HepG2 (cell line): Measurements from ENCODE around the gene NR3C2. TPM values are rescaled to one million over a fixed set of nuclear protein-coding genes. Genes with fewer than 3 reads are reported as not detected.

Experiments
- ATAC-seq: fragments of 200-7000 bp; cut with Tn5 transposase; 3 replicates; pipeline ENCODE4 v1.9.1; 2020; ENCODE audit warnings: mild to moderate bottlenecking, moderate library complexity
- BruUV-seq: library from RNA; stranded (reverse); fragments of 400-500 nt; replicated peaks from 2 replicates; lab custom pipeline; 2021; lab: Mats Ljungman, UMichigan
- CTCF ChIA-PET: fragments of 300-600 bp; formaldehyde crosslinking; extraction: SDS; loops from one replicate; lab custom pipeline; 2021; ENCODE audit warnings: low total read pairs, inconsistent platforms, low intra/inter-chr PET ratio; lab: Yijun Ruan, JAX
- POLR2A ChIA-PET: fragments of 350-600 bp; sonication (Branson Sonifier 250); formaldehyde crosslinking; loops from one replicate; lab custom pipeline; 2020; ENCODE audit warnings: antibody characterized with exemption, inconsistent platforms; lab: Yijun Ruan, JAX
- DNase-seq: peaks from one replicate; pipeline ENCODE4 v3.0.0-alpha.2; 2015; ENCODE audit warnings: low spot score
- FAIRE-seq: peaks from 3 replicates; lab custom pipeline; 2011; peaks lifted over from hg19 to GRCh38; lab: Jason Lieb, UNC
- H2AFZ ChIP-seq: one replicate; pipeline ENCODE4 v1.6.1; 2011; ENCODE audit warnings: low read length, inconsistent platforms
- H3K27ac ChIP-seq: fragments of 300-600 bp; 3 replicates; pipeline ENCODE4 v1.8.0; 2011; ENCODE audit warnings: mixed run types, mild to moderate bottlenecking, mixed read lengths, low read length, inconsistent platforms; ENCODE audit not compliant: insufficient read depth; ENCODE audit errors: extremely low read length
- H3K27me3 ChIP-seq, 2 experiments: fragments of 200-600 bp in 1 of 2; 2 replicates in 1 of 2; 3 replicates in 1 of 2; pipeline versions ENCODE4 v1.6.0 to v1.8.0; 2011; ENCODE audit warnings: low read length in 2 of 2, mild to moderate bottlenecking in 2 of 2, moderate library complexity in 2 of 2, inconsistent platforms in 1 of 2; ENCODE audit not compliant: insufficient read depth in 2 of 2, control insufficient read depth in 1 of 2
- H3K36me3 ChIP-seq, 2 experiments: fragments of 200-600 bp in 1 of 2; replicated peaks in 1 of 2; 2 replicates in 1 of 2; 3 replicates in 1 of 2; pipeline versions ENCODE4 v1.5.1 to v1.8.0; 2011; ENCODE audit warnings: low read length in 2 of 2, inconsistent platforms in 1 of 2; ENCODE audit not compliant: insufficient read depth in 2 of 2, control insufficient read depth in 1 of 2
- H3K4me1 ChIP-seq: 2 replicates; pipeline ENCODE4 v1.5.1; 2012; ENCODE audit warnings: low read length, inconsistent platforms; ENCODE audit not compliant: insufficient read depth
- H3K4me2 ChIP-seq: 2 replicates; pipeline ENCODE4 v1.6.0; 2011; ENCODE audit warnings: low read depth, low read length, inconsistent platforms
- H3K4me3 ChIP-seq, 3 experiments: fragments of 200-600 bp in 1 of 3; sonication (generic), shearing (Covaris generic) in 1 of 3; replicated peaks in 1 of 3; 2 replicates each; pipeline ENCODE4 v1.5.1; 2011 to 2016; ENCODE audit warnings: low read length in 3 of 3, inconsistent platforms in 2 of 3, low read depth in 2 of 3, mild to moderate bottlenecking in 2 of 3, control low read depth in 1 of 3, mixed read lengths in 1 of 3; ENCODE audit not compliant: insufficient read depth in 1 of 3
- H3K79me2 ChIP-seq: one replicate; pipeline ENCODE4 v1.6.1; 2011; ENCODE audit warnings: low read length, inconsistent platforms; ENCODE audit not compliant: insufficient read depth
- H3K9ac ChIP-seq: 2 replicates; pipeline ENCODE4 v1.6.0; 2011; ENCODE audit warnings: mild to moderate bottlenecking, low read depth, low read length, inconsistent platforms; ENCODE audit not compliant: insufficient read depth
- H3K9me3 ChIP-seq: 2 replicates; pipeline ENCODE4 v1.5.1; 2012; ENCODE audit warnings: mild to moderate bottlenecking, low read length
- H4K20me1 ChIP-seq: 2 replicates; pipeline ENCODE4 v1.6.0; 2011; ENCODE audit warnings: inconsistent platforms, mild to moderate bottlenecking, low read length, moderate library complexity; ENCODE audit not compliant: insufficient read depth
- FOXJ3 ChIP-seq: sonication (generic); formaldehyde crosslinking; IDR thresholded peaks from 2 replicates; pipeline ENCODE4 v1.4.0; 2020; ENCODE audit warnings: missing genetic modification reagents, mild to moderate bottlenecking, borderline replicate concordance
- TBP ChIP-seq: sonication (generic); formaldehyde crosslinking; IDR thresholded peaks from 2 replicates; pipeline ENCODE4 v1.5.0; 2020; ENCODE audit warnings: missing genetic modification reagents
- WGBS: methylation state at CpG from one replicate; pipeline ENCODE4 v1.1.6; 2017; ENCODE audit warnings: low lambda C conversion rate; 5-methylcytosine and 5-hydroxymethylcytosine counted together
- in situ Hi-C: cut with HindIII; loops from 2 replicates; pipeline ENCODE4 v1.10.0; 2017; ENCODE audit warnings: low pct_unique_long_range_greater_than_20kb; ENCODE audit not compliant: extremely low pct_ligation_motif_present
- intact Hi-C: fragments of 100-400 bp; cut with micrococcal nuclease; formaldehyde crosslinking; loops from one replicate; pipeline ENCODE4 v1.10.0; 2022; ENCODE audit not compliant: unreplicated experiment
- polyA plus RNA-seq, 8 experiments: library from polyadenylated mRNA; depleted of rRNA in 3 of 8; stranded (reverse) in 7 of 8; unstranded in 1 of 8; fragments of >200 nt; fragmentation: Illumina TruSeq in 4 of 8; extraction: Trizol in 4 of 8; gene quantifications; 2 replicates each; pipeline versions ENCODE4 v1.2.1 to v1.2.3, GENCODE V29; 2011 to 2016; ENCODE audit warnings: low read depth in 4 of 8, missing spikeins in 1 of 8, mixed read lengths in 1 of 8; ENCODE audit not compliant: insufficient read depth in 1 of 8
- total RNA-seq, 5 experiments: library from RNA; depleted of rRNA; stranded (reverse); fragments of >200 nt; fragmentation: Illumina TruSeq; extraction: Trizol; gene quantifications; 2 replicates each; pipeline ENCODE4 v1.2.3, GENCODE V29; 2016; ENCODE audit warnings: low read depth in 1 of 5
- TF ChIP-seq, protein P1 (sequence below), 2 experiments: sonication (generic) in 1 of 2; formaldehyde crosslinking in 1 of 2; IDR thresholded peaks; 2 replicates each; pipeline versions ENCODE4 v1.6.1 to v1.9.0; 2014 to 2022; ENCODE audit warnings: antibody characterized with exemption in 1 of 2, borderline replicate concordance in 1 of 2, inconsistent platforms in 1 of 2, low read depth in 1 of 2, missing genetic modification reagents in 1 of 2

Gene NR3C2
- total and polyA plus RNA-seq, 2 of the 13 experiments (the other 11 are each of a cell fraction or from before 2014, with no cell fraction given), result 0.26 to 0.46 TPM

- Histone ChIP-seq H3K27ac (no peak overlapping the region), H3K9ac (no peak overlapping the region), H4K20me1 (no peaks in the 10 kb centered on the region), H3K4me1 (no peaks in the 10 kb centered on the region), H3K4me3 (no peak overlapping the region), H3K27me3 (no peaks in the 10 kb centered on the region), H2AFZ (no peak overlapping the region), H3K9me3 (no peaks in the 10 kb centered on the region)
- ATAC-seq (no peak), DNase-seq (no peak), FAIRE-seq (no peak)
- CTCF ChIA-PET, result no interaction called here
- POLR2A ChIA-PET, result no interaction called here
- no TSS peak for BruUV-seq
- intact Hi-C loops, result no loop called here
- TF ChIP-seq FOXJ3 (CRISPR knock-in tag) (no peak), TBP (CRISPR knock-in tag) (no peak)
- TF ChIP-seq, protein P1, sequence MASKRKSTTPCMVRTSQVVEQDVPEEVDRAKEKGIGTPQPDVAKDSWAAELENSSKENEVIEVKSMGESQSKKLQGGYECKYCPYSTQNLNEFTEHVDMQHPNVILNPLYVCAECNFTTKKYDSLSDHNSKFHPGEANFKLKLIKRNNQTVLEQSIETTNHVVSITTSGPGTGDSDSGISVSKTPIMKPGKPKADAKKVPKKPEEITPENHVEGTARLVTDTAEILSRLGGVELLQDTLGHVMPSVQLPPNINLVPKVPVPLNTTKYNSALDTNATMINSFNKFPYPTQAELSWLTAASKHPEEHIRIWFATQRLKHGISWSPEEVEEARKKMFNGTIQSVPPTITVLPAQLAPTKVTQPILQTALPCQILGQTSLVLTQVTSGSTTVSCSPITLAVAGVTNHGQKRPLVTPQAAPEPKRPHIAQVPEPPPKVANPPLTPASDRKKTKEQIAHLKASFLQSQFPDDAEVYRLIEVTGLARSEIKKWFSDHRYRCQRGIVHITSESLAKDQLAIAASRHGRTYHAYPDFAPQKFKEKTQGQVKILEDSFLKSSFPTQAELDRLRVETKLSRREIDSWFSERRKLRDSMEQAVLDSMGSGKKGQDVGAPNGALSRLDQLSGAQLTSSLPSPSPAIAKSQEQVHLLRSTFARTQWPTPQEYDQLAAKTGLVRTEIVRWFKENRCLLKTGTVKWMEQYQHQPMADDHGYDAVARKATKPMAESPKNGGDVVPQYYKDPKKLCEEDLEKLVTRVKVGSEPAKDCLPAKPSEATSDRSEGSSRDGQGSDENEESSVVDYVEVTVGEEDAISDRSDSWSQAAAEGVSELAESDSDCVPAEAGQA (IDR thresholded peaks at IDR 0.05; ENCODE audit: low read depth), result no peak
- TF ChIP-seq, protein P1 (CRISPR knock-in tag; IDR thresholded peaks at IDR 0.05; ENCODE audit: borderline replicate concordance), result no peak
- TF ChIP-seq, all 625 proteins: peak for 0
- Histone ChIP-seq H3K79me2 (no peaks in the 10 kb centered on the region), H3K4me2 (no peak overlapping the region), H3K36me3 (no peaks in the 10 kb centered on the region)
- WGBS, result 67% methylated on average over 1 of the region's 1 CpG
- in situ Hi-C loops, result no loop called here
Observed at GRCh38 chr4:148094149-148094548, 348.1 kb downstream of the NR3C2 start.
